Erythroblast (primary cell): ENCODE results near the gene PGAM5.
A peak's percentile ranks its signal among the peaks of the same experiment; 100 is the strongest.
"Not testable (repeated sequence)": the region's sequence is repeated elsewhere in the genome, so short reads cannot be mapped to it uniquely, and the experiment has no call there.

Experiments
- DNase-seq, 2 experiments: peaks; one replicate each; lab custom pipeline; 2025; lab: John Stamatoyannopoulos, UW
- GATA1 ChIP-seq: IDR thresholded peaks from 2 replicates; pipeline ENCODE4 v1.6.1; 2011; ENCODE audit warnings: low read depth, mild to moderate bottlenecking, control low read depth, low read length, moderate library complexity
- POLR2A ChIP-seq: IDR thresholded peaks from 2 replicates; pipeline ENCODE4 v1.6.1; 2011; ENCODE audit warnings: mild to moderate bottlenecking, low read length

PGAM5 gene

DNA sequence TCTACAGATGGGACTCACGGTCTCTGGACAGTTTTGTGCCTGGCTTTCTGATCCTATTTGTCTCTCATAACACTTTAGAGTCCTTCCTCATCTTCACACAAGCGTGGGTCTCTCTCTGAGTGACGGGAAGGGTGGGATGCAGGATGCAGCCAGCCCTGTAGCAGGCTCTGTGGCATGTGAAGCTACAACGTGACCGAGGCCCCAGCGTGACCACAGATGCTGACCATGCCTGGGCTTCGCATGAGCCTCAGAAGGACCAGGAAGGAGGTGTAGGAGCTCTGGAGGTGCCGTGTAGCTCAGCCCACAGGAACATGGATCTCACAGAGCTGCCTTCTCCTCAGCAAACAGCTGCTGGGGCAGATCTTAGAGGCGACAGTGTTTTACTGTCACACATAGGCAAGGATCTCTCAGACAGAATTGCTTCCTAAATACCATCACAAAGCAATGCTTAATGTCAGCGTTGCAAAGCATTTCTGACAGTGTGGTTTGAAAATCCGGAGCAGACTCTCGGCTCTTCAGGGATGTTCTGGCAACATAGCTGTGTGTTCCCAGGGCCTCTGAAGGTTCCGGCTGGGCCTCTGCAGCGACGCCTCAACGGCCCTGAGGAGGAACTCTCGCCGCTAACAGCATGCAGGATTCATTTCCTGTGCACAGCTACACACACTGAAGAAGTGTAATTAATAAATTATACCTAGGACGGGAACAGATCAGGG lies 29.1 kb downstream of the PGAM5 start:
- TF ChIP-seq GATA1 (no peak), POLR2A (no peak)
- no peak for DNase-seq

GRCh38 chr12:132740313-132740646 lies 29.6 kb downstream of the PGAM5 start:
- no peak for DNase-seq
- no peak for TF ChIP-seq GATA1
- TF ChIP-seq POLR2A = no peak

GRCh38 chr12:132740652-132741051 lies 30.0 kb downstream of the PGAM5 start:
- DNase-seq = no peak
- TF ChIP-seq POLR2A (no peak), GATA1 (no peak)

DNA sequence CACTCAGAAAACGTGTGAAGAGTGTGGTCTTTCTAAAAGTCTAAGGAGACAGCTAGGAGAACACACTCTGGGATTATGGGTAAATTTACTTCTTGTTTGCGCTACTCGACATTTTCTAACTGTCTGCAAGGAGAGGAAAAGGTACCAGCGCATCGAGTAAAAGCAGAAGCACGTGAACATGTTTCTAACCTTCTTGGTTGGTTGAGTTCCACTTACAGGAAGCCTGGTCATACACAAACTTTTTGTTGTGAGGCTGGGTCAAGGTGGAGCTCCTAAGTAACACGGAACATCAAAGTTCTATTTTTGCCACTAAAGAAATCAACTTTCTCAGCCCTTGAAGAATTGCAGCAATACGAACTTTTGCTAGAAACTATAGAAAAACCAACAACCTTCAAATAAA lies 31.0 kb downstream of the PGAM5 start:
- TF ChIP-seq POLR2A (no peak), GATA1 (no peak)
- DNase-seq = no peak

DNA sequence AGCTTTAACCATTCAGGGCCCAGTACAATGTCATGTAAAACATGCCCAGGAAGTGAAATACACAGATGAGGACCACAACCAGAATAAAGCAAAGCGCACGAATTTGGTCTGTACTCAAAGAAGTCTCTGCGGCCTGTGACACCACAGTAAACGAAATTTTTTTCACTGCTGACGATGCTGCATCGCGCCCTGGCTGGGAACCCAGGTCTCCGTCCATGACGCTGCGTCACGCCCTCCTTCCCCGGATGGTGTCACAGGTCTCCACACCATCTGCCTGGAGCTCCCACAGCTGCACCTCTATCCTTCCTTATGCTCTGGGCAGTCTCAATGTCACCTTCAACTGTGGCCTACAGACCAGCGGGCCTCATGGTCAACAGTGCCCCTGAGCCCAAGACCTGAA lies 33.2 kb downstream of the PGAM5 start:
- no peak for TF ChIP-seq GATA1
- no peak for TF ChIP-seq POLR2A
- DNase-seq = no peak

DNA sequence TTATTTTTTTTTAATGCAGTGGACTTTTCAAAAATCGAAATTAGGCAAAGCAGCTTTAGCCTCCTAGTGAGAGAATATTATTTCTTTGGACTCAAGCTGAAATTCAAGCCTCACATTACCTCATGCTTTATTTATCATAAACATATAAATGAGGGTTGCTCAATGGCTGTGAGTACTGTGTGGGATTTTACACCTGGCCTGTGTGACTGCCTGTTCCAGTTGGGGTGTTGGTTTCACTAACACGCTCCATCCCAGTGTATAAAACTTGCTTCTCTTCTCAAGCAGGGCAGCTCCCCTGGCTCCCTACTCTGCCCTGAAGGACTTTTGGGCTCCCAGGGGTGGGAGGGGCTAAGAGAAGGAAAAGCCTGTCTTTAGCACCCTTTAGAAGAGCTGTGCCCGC lies 36.0 kb downstream of the PGAM5 start:
- DNase-seq = no peak
- TF ChIP-seq GATA1 (no peak), POLR2A (no peak)

GRCh38 chr12:132747395-132747794 lies 36.8 kb downstream of the PGAM5 start:
- TF ChIP-seq POLR2A (no peak), GATA1 (no peak)
- no peak for DNase-seq

DNA sequence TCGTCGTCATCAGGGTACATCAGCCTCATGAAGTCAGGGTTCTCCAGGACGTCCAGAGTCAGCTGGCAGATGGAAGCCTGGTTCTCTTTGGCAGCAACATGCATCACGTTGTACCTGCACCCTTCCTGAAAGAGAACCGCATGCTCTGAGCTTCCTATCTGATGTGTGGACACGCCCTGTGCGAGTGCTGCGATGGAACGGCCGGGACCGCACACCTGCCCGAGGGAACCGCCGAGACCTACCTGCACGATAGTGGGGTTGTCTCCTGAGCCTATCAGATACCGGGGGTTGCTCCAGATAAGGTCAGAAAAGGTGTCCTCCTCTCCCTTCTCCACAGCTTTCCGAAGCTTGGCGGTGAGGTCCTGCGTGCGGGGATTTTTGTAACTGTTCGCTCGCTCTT lies 37.3 kb downstream of the PGAM5 start:
- TF ChIP-seq POLR2A (no peak), GATA1 (no peak)
- DNase-seq = no peak

- no peak for DNase-seq
- TF ChIP-seq GATA1 = no peak
Observed at GRCh38 chr12:132748319-132748718, 37.7 kb downstream of the PGAM5 start.

GRCh38 chr12:132753670-132754069 lies 43.0 kb downstream of the PGAM5 start:
- not testable (repeated sequence) for DNase-seq

DNA sequence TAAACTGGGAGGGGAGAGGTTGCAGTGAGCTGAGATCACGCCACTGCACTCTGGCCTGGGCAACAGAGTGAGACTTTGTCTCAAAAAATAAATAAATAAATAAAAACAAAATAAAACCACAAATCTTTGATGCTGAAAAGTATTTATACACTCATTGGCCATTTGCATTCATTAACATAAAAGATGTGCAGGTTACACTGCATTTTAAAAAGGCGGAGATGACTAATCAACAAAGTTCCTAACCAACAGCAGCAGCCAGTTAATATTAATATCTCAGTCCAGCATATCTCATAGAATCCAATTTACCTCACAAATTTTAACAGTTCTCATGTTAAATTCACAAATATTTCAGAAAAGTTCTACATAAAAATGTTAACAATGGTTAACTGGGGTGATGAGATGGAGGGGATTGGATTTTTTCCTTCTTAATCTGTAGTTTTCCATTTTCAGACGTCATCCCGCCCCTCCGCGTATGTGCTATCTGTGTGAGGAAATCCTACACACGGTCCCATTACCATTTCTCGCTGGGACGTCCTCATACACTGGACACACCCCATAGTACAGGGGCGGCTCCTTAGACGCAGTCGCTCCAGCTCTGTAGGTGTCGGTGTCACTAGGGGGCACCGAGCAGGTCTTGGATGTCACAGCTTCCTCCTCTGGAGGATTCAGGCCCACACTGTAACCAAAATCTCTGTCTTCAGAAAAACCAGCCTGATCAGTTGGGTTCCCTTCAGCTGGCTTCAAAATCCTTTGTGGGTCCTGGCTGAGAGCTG lies 43.7 kb downstream of the PGAM5 start:
- TF ChIP-seq POLR2A (no peak), GATA1 (no peak)
- peak in 1 of 2 experiments; percentile 22 for DNase-seq

DNA sequence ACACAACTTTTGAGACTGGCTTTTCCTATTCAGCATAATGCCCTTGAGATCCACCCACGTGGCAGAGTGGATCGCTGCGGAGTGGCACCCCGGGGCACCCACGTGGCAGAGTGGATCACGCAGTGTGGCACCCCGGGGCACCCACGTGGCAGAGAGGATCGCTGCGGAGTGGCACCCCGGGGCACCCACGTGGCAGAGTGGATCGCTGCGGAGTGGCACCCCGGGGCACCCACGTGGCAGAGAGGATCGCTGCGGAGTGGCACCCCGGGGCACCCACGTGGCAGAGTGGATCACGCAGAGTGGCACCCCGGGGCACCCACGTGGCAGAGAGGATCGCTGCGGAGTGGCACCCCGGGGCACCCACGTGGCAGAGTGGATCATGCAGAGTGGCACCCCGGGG lies 48.2 kb downstream of the PGAM5 start:
- not testable (repeated sequence) for DNase-seq

DNA sequence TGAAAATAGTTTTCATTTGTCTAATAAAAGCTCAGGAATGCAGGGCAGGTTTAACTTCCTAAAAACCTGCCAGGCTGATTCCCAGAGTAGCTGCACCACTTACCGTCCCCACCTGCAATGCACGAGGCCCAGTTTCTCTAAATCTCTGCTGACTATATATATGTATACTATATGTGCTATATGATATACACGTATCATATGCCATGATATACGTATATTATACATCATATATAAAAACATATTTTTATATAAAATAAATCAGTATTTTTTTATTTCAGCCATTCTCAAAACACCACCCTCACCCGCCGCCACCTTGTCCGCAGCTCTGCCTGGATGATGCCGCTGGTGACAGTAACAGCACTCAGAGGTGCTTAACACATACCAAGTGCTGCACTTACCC lies 48.7 kb downstream of the PGAM5 start:
- TF ChIP-seq POLR2A (no peak), GATA1 (no peak)
- DNase-seq = no peak

DNA sequence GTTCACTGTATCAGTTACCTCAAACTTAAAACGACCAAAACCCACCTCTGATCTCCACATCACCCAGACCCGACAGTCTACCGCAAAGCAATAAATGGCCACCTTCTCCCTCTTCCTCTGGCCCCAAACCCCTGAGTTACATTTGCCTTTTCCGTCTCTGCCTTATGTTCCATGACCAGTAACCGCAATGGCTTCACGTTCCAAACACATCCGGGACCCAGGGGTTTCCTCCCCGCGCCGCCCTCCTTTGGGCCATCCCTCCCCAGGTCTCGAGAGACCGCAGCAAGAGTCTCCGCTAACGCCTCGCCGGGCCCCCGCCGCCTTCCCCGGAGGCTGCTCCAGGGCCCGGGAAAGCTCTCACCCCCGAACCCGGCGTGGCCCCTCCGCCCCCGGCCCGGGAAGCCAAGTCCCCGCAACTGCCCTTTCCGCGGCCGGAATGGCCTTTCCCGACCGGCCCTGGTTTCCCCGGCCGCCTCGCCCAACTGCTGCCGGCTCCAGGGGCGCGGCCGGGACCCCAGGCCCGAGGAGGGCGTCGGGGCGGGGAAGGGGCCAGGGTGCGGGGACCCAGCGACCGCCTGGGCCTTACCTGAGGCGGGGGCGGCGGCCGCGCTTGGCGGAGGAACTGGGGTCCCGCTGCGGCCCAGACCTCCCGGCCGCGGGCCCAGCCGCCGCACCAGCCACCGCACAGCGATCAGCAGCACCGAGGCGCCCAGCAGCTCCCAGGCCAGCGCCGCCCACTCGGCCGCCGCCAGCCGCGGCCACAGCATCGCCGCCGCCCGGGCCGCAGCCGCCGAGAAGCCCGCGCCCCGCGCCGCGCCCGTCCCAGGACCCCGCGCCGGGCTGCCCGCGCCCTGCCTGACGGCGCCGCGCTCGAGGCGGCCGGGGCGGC lies 50.6 kb downstream of the PGAM5 start, which contains the start of gene ANKLE2:
Gene ANKLE2 (minus strand): TSS at position 801 of the 889 bp plus-strand sequence. CDS start 34 bp downstream, at position 767.
- TF ChIP-seq POLR2A (peak; percentile 46), GATA1 (no peak)
- DNase-seq = peak; percentile 82 to 90
